Activated CD8-positive, alpha-beta memory T cell treated with anti-CD3 and anti-CD28 coated beads for 4 hours (primary cell): Measurements from ENCODE around the gene PHACTR2.

Experiments used
- DNase-seq, 2 donors: peaks; one replicate each; pipeline ENCODE4 v3.0.0-alpha.2; 2020; ENCODE audit warnings: low read depth in 2 of 2

Gene PHACTR2

GRCh38 chr6:143675382-143675900 lies 2.3 kb upstream of the PHACTR2 start:
- no peak for DNase-seq

GRCh38 chr6:143675946-143676345 lies 1.8 kb upstream of the PHACTR2 start:
- no peak for DNase-seq

- no peak for DNase-seq
Measured at GRCh38 chr6:143676437-143677045, 1.2 kb upstream of the PHACTR2 start.

- no peak for DNase-seq
Measured at GRCh38 chr6:143677577-143677890, 231 bp upstream of the PHACTR2 start.

GRCh38 chr6:143679041-143679440 lies 1.3 kb downstream of the PHACTR2 start:
- DNase-seq: no peak

GRCh38 chr6:143680141-143680540 lies 2.4 kb downstream of the PHACTR2 start:
- DNase-seq: no peak

GRCh38 chr6:143682805-143683204 lies 5.0 kb downstream of the PHACTR2 start:
- DNase-seq: no peak

- no peak for DNase-seq
Measured at GRCh38 chr6:143684486-143684885, 6.7 kb downstream of the PHACTR2 start.

GRCh38 chr6:143685653-143686052 lies 7.9 kb downstream of the PHACTR2 start:
- no peak for DNase-seq

GRCh38 chr6:143687591-143687990 lies 9.8 kb downstream of the PHACTR2 start:
- DNase-seq: no peak

GRCh38 chr6:143688681-143689080 lies 10.9 kb downstream of the PHACTR2 start:
- DNase-seq: no peak

- DNase-seq: no peak
Measured at GRCh38 chr6:143689852-143690251, 12.1 kb downstream of the PHACTR2 start.

GRCh38 chr6:143691155-143691554 lies 13.4 kb downstream of the PHACTR2 start:
- no peak for DNase-seq

GRCh38 chr6:143691900-143692636 lies 14.3 kb downstream of the PHACTR2 start:
- no peak for DNase-seq

GRCh38 chr6:143692696-143693095 lies 14.9 kb downstream of the PHACTR2 start:
- DNase-seq: no peak

GRCh38 chr6:143694013-143694412 lies 16.2 kb downstream of the PHACTR2 start:
- DNase-seq: no peak

- DNase-seq: no peak
Measured at GRCh38 chr6:143694560-143694959, 16.8 kb downstream of the PHACTR2 start.

GRCh38 chr6:143695130-143695968 lies 17.6 kb downstream of the PHACTR2 start:
- DNase-seq: no peak

GRCh38 chr6:143695969-143696663 lies 18.4 kb downstream of the PHACTR2 start:
- DNase-seq: no peak

- DNase-seq: no peak
Measured at GRCh38 chr6:143696664-143697000, 18.9 kb downstream of the PHACTR2 start.

GRCh38 chr6:143697076-143697800 lies 19.5 kb downstream of the PHACTR2 start:
- no peak for DNase-seq
